Endothelial cell (in vitro differentiated cells): ENCODE measurements around the gene CALR3. TPM values are rescaled to one million over a fixed set of nuclear protein-coding genes. Genes with fewer than 3 reads are reported as not detected.
A peak's percentile ranks its signal among the peaks of the same experiment; 100 is the strongest.
"Not testable (repeated sequence)": the region's sequence is repeated elsewhere in the genome, so short reads cannot be mapped to it uniquely, and the experiment has no call there.

Experiments used
- DNase-seq: peaks from one replicate; pipeline ENCODE4 v3.0.0; 2021; ENCODE audit warnings: low spot score
- H3K27ac Mint-ChIP-seq: one replicate; pipeline ENCODE4 v1.8.0; 2021; ENCODE audit warnings: mixed read lengths, inconsistent platforms; ENCODE audit not compliant: unreplicated experiment
- H3K27me3 Mint-ChIP-seq: one replicate; pipeline ENCODE4 v1.8.0; 2021; ENCODE audit warnings: mild to moderate bottlenecking, moderate library complexity, mixed read lengths, inconsistent platforms; ENCODE audit not compliant: unreplicated experiment
- H3K36me3 Mint-ChIP-seq: one replicate; pipeline ENCODE4 v1.8.0; 2021; ENCODE audit warnings: mild to moderate bottlenecking, low read depth, mixed read lengths, inconsistent platforms; ENCODE audit not compliant: unreplicated experiment
- H3K4me1 Mint-ChIP-seq: one replicate; pipeline ENCODE4 v1.8.0; 2021; ENCODE audit warnings: mild to moderate bottlenecking, mixed read lengths, inconsistent platforms; ENCODE audit not compliant: unreplicated experiment
- H3K4me3 Mint-ChIP-seq: one replicate; pipeline ENCODE4 v1.8.0; 2021; ENCODE audit warnings: mild to moderate bottlenecking, mixed read lengths, inconsistent platforms; ENCODE audit not compliant: unreplicated experiment
- H3K9me3 Mint-ChIP-seq: one replicate; pipeline ENCODE4 v1.8.0; 2021; ENCODE audit warnings: mixed read lengths, inconsistent platforms; ENCODE audit not compliant: unreplicated experiment
- CTCF ChIP-seq: fragments of 200-600 bp; sonication (generic); IDR thresholded peaks from one replicate; pipeline ENCODE4 v1.5.0; 2021; ENCODE audit warnings: antibody characterized with exemption; ENCODE audit not compliant: unreplicated experiment
- total RNA-seq: library from RNA; stranded (reverse); fragmentation: NEBNext Ultra II Directional; extraction: Animal tissue kit (Norgen Biotek cat#: 25700); gene quantifications from one replicate; pipeline ENCODE4 v1.2.1, GENCODE V29; 2021; ENCODE audit not compliant: unreplicated experiment

CALR3 gene
- total RNA-seq, 1 donor from 2014 or later = not detected

GRCh38 chr19:16456652-16457194 lies 39.2 kb downstream of the CALR3 start:
- no peaks in the 10 kb centered on the region for H3K36me3 Mint-ChIP-seq
- H3K4me3 Mint-ChIP-seq = peak overlapping the region; percentile 47
- TF ChIP-seq CTCF = no peak
- peak overlapping the region; percentile 67 for H3K27ac Mint-ChIP-seq
- H3K27me3 Mint-ChIP-seq = peaks cover 11% of the 10 kb centered on the region
- H3K4me1 Mint-ChIP-seq = peaks cover 25% of the 10 kb centered on the region
- H3K9me3 Mint-ChIP-seq = no peaks in the 10 kb centered on the region
- no peak for DNase-seq

GRCh38 chr19:16455489-16455888 lies 40.5 kb downstream of the CALR3 start:
- H3K4me3 Mint-ChIP-seq = no peak overlapping the region
- no peaks in the 10 kb centered on the region for H3K36me3 Mint-ChIP-seq
- H3K27ac Mint-ChIP-seq = no peak overlapping the region
- TF ChIP-seq CTCF = no peak
- no peaks in the 10 kb centered on the region for H3K9me3 Mint-ChIP-seq
- peaks cover 25% of the 10 kb centered on the region for H3K4me1 Mint-ChIP-seq
- peaks cover 11% of the 10 kb centered on the region for H3K27me3 Mint-ChIP-seq
- no peak for DNase-seq

- Mint-ChIP-seq H3K9me3 (no peaks in the 10 kb centered on the region), H3K4me3 (no peak overlapping the region), H3K36me3 (peaks cover 4% of the 10 kb centered on the region), H3K27me3 (peaks cover 11% of the 10 kb centered on the region), H3K27ac (no peak overlapping the region), H3K4me1 (peaks cover 25% of the 10 kb centered on the region)
- DNase-seq = no peak
- no peak for TF ChIP-seq CTCF
These were observed 41.5 kb downstream of the CALR3 start for GRCh38 chr19:16454351-16454918.

GRCh38 chr19:16452325-16452724 lies 43.6 kb downstream of the CALR3 start:
- peaks cover 7% of the 10 kb centered on the region for H3K27me3 Mint-ChIP-seq
- H3K27ac Mint-ChIP-seq = no peak overlapping the region
- H3K4me3 Mint-ChIP-seq = no peak overlapping the region
- H3K36me3 Mint-ChIP-seq = peaks cover 4% of the 10 kb centered on the region
- H3K4me1 Mint-ChIP-seq = peaks cover 8% of the 10 kb centered on the region
- TF ChIP-seq CTCF = no peak
- no peak for DNase-seq
- H3K9me3 Mint-ChIP-seq = no peaks in the 10 kb centered on the region

- peaks cover 7% of the 10 kb centered on the region for H3K36me3 Mint-ChIP-seq
- H3K4me3 Mint-ChIP-seq = no peak overlapping the region
- no peak for TF ChIP-seq CTCF
- H3K27ac Mint-ChIP-seq = peak overlapping the region; percentile 12
- H3K4me1 Mint-ChIP-seq = peaks cover 23% of the 10 kb centered on the region
- peaks cover 7% of the 10 kb centered on the region for H3K27me3 Mint-ChIP-seq
- no peaks in the 10 kb centered on the region for H3K9me3 Mint-ChIP-seq
- no peak for DNase-seq
These were observed 46.5 kb downstream of the CALR3 start for GRCh38 chr19:16449330-16449961.

- not testable (repeated sequence) for H3K27me3 Mint-ChIP-seq, H3K4me3 Mint-ChIP-seq, H3K9me3 Mint-ChIP-seq, DNase-seq
- H3K36me3 Mint-ChIP-seq = peaks cover 10% of the 10 kb centered on the region
- peak overlapping the region; percentile 12 for H3K27ac Mint-ChIP-seq
- H3K4me1 Mint-ChIP-seq = peaks cover 28% of the 10 kb centered on the region
These were observed 47.1 kb downstream of the CALR3 start for GRCh38 chr19:16448872-16449271.
